Measurements from ENCODE around the gene KCNQ5.
"Not testable (repeated sequence)": the region's sequence is repeated elsewhere in the genome, so short reads cannot be mapped to it uniquely, and the experiment has no call there.

Gene KCNQ5

GRCh38 chr6:73227606-73228255, 605.9 kb downstream of the KCNQ5 start:
- Histone ChIP-seq H4K8ac (ENCODE audit: low read depth, low read length) (no peak overlapping the region), H3K27me3 (ENCODE audit: insufficient read depth, low read length) (no peaks in the 10 kb centered on the region), H3K18ac (ENCODE audit: low read length) (no peak overlapping the region), H3K23ac (ENCODE audit: low read length) (no peak overlapping the region), H3K14ac (ENCODE audit: low read length) (no peak overlapping the region), H3K4me1 (ENCODE audit: control insufficient read depth in 1 of 2, insufficient read depth in 2 of 2, low read length in 2 of 2) (no peaks in the 10 kb centered on the region), H3K36me3 (ENCODE audit: control insufficient read depth in 1 of 2, insufficient read depth in 2 of 2, low read length in 2 of 2) (no peaks in the 10 kb centered on the region), H4K12ac (ENCODE audit: low read depth, low read length) (no peak overlapping the region), H3K4me2 (ENCODE audit: low read length) (no peak overlapping the region), H2BK5ac (ENCODE audit: low read depth, low read length, poor library complexity) (no peak overlapping the region), H3K4me3 (ENCODE audit: low read depth, low read length) (no peak overlapping the region), H3K79me1 (ENCODE audit: low read length) (no peaks in the 10 kb centered on the region), H4K91ac (ENCODE audit: low read depth, low read length) (no peak overlapping the region), H2BK12ac (ENCODE audit: low read length) (no peak overlapping the region), H3K4ac (ENCODE audit: low read depth, low read length) (no peak overlapping the region), H3K9me3 (ENCODE audit: insufficient read depth, low read depth, low read length) (peaks cover 3% of the 10 kb centered on the region), H3K27ac (ENCODE audit: low read depth, low read length) (no peak overlapping the region), H2BK120ac (ENCODE audit: insufficient read depth, low read length, poor library complexity) (no peak overlapping the region), H2AFZ (ENCODE audit: insufficient read depth, low read length, poor library complexity) (no peak overlapping the region), H2AK5ac (ENCODE audit: low read length) (no peak overlapping the region), H3K79me2 (ENCODE audit: control insufficient read depth, insufficient read depth, low read length, poor library complexity) (no peaks in the 10 kb centered on the region), H3K9ac (ENCODE audit: low read length) (no peak overlapping the region)
- no CpG with 5 or more reads among the region's 3 CpGs for WGBS (ENCODE audit: extremely low coverage, insufficient coverage, insufficient read length)
- DNase-seq, result no peak

GRCh38 chr6:73231986-73232391, 610.1 kb downstream of the KCNQ5 start:
- no CpG with 5 or more reads among the region's 1 CpG for WGBS (ENCODE audit: extremely low coverage, insufficient coverage, insufficient read length)
- Histone ChIP-seq H2BK5ac (ENCODE audit: low read depth, low read length, poor library complexity) (no peak overlapping the region), H3K79me1 (ENCODE audit: low read length) (no peaks in the 10 kb centered on the region), H3K27me3 (ENCODE audit: insufficient read depth, low read length) (no peaks in the 10 kb centered on the region), H3K4me3 (ENCODE audit: low read depth, low read length) (no peak overlapping the region), H3K9me3 (ENCODE audit: insufficient read depth, low read depth, low read length) (no peaks in the 10 kb centered on the region), H3K36me3 (ENCODE audit: control insufficient read depth in 1 of 2, insufficient read depth in 2 of 2, low read length in 2 of 2) (no peaks in the 10 kb centered on the region), H2AK5ac (ENCODE audit: low read length) (no peak overlapping the region), H3K9ac (ENCODE audit: low read length) (no peak overlapping the region), H4K8ac (ENCODE audit: low read depth, low read length) (no peak overlapping the region), H4K91ac (ENCODE audit: low read depth, low read length) (no peak overlapping the region), H2BK120ac (ENCODE audit: insufficient read depth, low read length, poor library complexity) (no peak overlapping the region), H3K23ac (ENCODE audit: low read length) (no peak overlapping the region), H3K4ac (ENCODE audit: low read depth, low read length) (no peak overlapping the region), H2BK12ac (ENCODE audit: low read length) (no peak overlapping the region), H4K12ac (ENCODE audit: low read depth, low read length) (no peak overlapping the region), H3K27ac (ENCODE audit: low read depth, low read length) (no peak overlapping the region), H2AFZ (ENCODE audit: insufficient read depth, low read length, poor library complexity) (no peak overlapping the region), H3K79me2 (ENCODE audit: control insufficient read depth, insufficient read depth, low read length, poor library complexity) (no peaks in the 10 kb centered on the region), H3K4me1 (ENCODE audit: control insufficient read depth in 1 of 2, insufficient read depth in 2 of 2, low read length in 2 of 2) (no peaks in the 10 kb centered on the region), H3K14ac (ENCODE audit: low read length) (no peak overlapping the region), H3K4me2 (ENCODE audit: low read length) (no peak overlapping the region), H3K18ac (ENCODE audit: low read length) (no peak overlapping the region)
- no peak for DNase-seq

- H3K4ac ChIP-seq (ENCODE audit: low read depth, low read length), result no peak overlapping the region
- no peak overlapping the region for H3K23ac ChIP-seq (ENCODE audit: low read length)
- H2BK5ac ChIP-seq (ENCODE audit: low read depth, low read length, poor library complexity), result no peak overlapping the region
- no peak for DNase-seq
- H2BK12ac ChIP-seq (ENCODE audit: low read length), result no peak overlapping the region
- H3K79me2 ChIP-seq (ENCODE audit: control insufficient read depth, insufficient read depth, low read length, poor library complexity), result no peaks in the 10 kb centered on the region
- H3K27ac ChIP-seq (ENCODE audit: low read depth, low read length), result no peak overlapping the region
- no peak overlapping the region for H2AFZ ChIP-seq (ENCODE audit: insufficient read depth, low read length, poor library complexity)
- H3K79me1 ChIP-seq (ENCODE audit: low read length), result no peaks in the 10 kb centered on the region
- H3K36me3 ChIP-seq (ENCODE audit: control insufficient read depth in 1 of 2, insufficient read depth in 2 of 2, low read length in 2 of 2), result no peaks in the 10 kb centered on the region
- H2BK120ac ChIP-seq (ENCODE audit: insufficient read depth, low read length, poor library complexity), result no peak overlapping the region
- WGBS (ENCODE audit: extremely low coverage, insufficient coverage, insufficient read length), result no CpG with 5 or more reads among the region's 6 CpGs
- no peaks in the 10 kb centered on the region for H3K4me1 ChIP-seq (ENCODE audit: control insufficient read depth in 1 of 2, insufficient read depth in 2 of 2, low read length in 2 of 2)
- H3K4me3 ChIP-seq (ENCODE audit: low read depth, low read length), result no peak overlapping the region
- H4K12ac ChIP-seq (ENCODE audit: low read depth, low read length), result no peak overlapping the region
- H2AK5ac ChIP-seq (ENCODE audit: low read length), result no peak overlapping the region
- no peak overlapping the region for H3K14ac ChIP-seq (ENCODE audit: low read length)
- H3K9me3 ChIP-seq (ENCODE audit: insufficient read depth, low read depth, low read length), result no peaks in the 10 kb centered on the region
- H4K91ac ChIP-seq (ENCODE audit: low read depth, low read length), result no peak overlapping the region
- H3K18ac ChIP-seq (ENCODE audit: low read length), result no peak overlapping the region
- H3K4me2 ChIP-seq (ENCODE audit: low read length), result no peak overlapping the region
- H3K27me3 ChIP-seq (ENCODE audit: insufficient read depth, low read length), result no peaks in the 10 kb centered on the region
- no peak overlapping the region for H4K8ac ChIP-seq (ENCODE audit: low read depth, low read length)
- no peak overlapping the region for H3K9ac ChIP-seq (ENCODE audit: low read length)
Measured at GRCh38 chr6:73233048-73233447, 611.2 kb downstream of the KCNQ5 start.

- H3K79me1 ChIP-seq (ENCODE audit: low read length); H4K91ac ChIP-seq (ENCODE audit: low read depth, low read length); H3K36me3 ChIP-seq (ENCODE audit: control insufficient read depth in 1 of 2, insufficient read depth in 2 of 2, low read length in 2 of 2); H4K12ac ChIP-seq (ENCODE audit: low read depth, low read length); H3K27me3 ChIP-seq (ENCODE audit: insufficient read depth, low read length); H3K14ac ChIP-seq (ENCODE audit: low read length); H2AFZ ChIP-seq (ENCODE audit: insufficient read depth, low read length, poor library complexity); H3K23ac ChIP-seq (ENCODE audit: low read length); H2AK5ac ChIP-seq (ENCODE audit: low read length); H3K4ac ChIP-seq (ENCODE audit: low read depth, low read length); H3K27ac ChIP-seq (ENCODE audit: low read depth, low read length); H2BK5ac ChIP-seq (ENCODE audit: low read depth, low read length, poor library complexity); H3K9me3 ChIP-seq (ENCODE audit: insufficient read depth, low read depth, low read length); H3K79me2 ChIP-seq (ENCODE audit: control insufficient read depth, insufficient read depth, low read length, poor library complexity); H3K4me3 ChIP-seq (ENCODE audit: low read depth, low read length); H3K4me1 ChIP-seq (ENCODE audit: control insufficient read depth in 1 of 2, insufficient read depth in 2 of 2, low read length in 2 of 2); H2BK12ac ChIP-seq (ENCODE audit: low read length); H3K4me2 ChIP-seq (ENCODE audit: low read length); H3K9ac ChIP-seq (ENCODE audit: low read length); H2BK120ac ChIP-seq (ENCODE audit: insufficient read depth, low read length, poor library complexity); H3K18ac ChIP-seq (ENCODE audit: low read length); H4K8ac ChIP-seq (ENCODE audit: low read depth, low read length); DNase-seq: not testable (repeated sequence)
- WGBS (ENCODE audit: extremely low coverage, insufficient coverage, insufficient read length), result no CpG with 5 or more reads among the region's 3 CpGs
Measured at GRCh38 chr6:73233971-73234370, 612.1 kb downstream of the KCNQ5 start.
